ENCODE measurements around the gene FAM114A1. TPM values are rescaled to one million over a fixed set of nuclear protein-coding genes. Genes with fewer than 3 reads are reported as not detected.

Gene FAM114A1
- total RNA-seq (2014; rRNA removed), result 208 and 240 TPM in 2 replicates
- 107 TPM for polyA plus RNA-seq (2012)

DNA sequence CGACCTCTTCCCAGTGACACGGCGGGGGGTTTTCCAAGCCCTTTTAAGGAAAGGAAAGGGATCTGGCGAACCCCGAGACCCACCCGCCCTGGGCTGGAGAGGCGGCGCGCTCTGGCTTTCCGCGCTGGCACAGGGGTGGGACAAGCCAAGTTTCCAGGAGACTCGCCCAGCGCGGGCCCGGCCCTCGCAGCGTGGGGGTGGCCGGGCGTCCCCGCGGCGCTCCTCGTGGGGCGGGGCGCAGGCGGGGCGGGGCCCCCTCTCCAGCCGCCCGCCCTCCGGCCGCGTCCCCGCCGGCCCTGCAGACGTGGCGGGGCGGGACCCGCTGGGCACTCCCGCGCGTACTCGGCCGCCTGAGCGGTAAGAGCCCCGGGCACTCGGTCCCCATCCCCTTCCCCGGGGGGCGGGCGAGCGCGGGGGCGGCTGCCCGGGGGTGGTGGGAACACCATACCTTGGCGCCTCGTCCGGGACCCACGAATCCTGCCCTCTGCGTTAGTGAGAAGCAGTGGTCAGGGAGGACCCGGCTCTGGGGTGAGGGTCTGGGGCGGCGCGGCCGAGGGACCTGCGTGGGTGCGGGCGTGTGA, at the start of gene FAM114A1:
Gene FAM114A1, plus strand, starts transcription at position 329 of the 581 bp plus-strand sequence. CDS start 10,273 bp downstream, outside the sequence.
- peak; percentile 79 for DNase-seq (ENCODE audit: low read depth)

DNA sequence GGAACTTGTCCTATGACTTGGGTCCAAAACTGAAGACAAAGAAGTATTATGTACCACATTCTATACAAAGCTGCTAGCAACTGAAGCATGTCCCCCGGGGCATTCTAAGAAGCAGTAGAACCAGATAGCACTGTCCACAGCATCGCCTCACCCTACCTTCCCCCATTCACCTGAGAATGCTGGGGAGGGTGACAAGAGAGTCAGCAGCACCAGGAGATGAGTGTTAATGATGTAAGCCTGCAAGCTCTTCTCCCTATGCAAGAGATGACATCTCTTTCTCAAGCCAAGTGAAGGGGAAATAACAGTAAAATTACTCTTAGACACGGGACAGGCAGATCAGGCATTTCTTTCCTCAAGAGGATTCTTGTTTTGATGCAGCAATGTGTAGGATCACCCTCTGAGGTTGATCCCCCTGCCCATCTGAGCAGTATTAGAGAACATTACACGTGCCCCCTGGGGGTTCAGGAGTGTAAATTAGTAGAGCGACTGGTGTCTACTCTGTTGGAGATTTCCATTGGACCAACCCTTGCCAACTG, 49.1 kb upstream of the FAM114A1 start:
- no peak for DNase-seq (ENCODE audit: low read depth)

- no peak for DNase-seq (ENCODE audit: low read depth)
Measured at GRCh38 chr4:38819569-38819968, 48.0 kb upstream of the FAM114A1 start.

GRCh38 chr4:38820329-38821061, 47.1 kb upstream of the FAM114A1 start:
- DNase-seq (ENCODE audit: low read depth), result no peak

- no peak for DNase-seq (ENCODE audit: low read depth)
Measured at GRCh38 chr4:38821739-38822138, 45.9 kb upstream of the FAM114A1 start.

DNA sequence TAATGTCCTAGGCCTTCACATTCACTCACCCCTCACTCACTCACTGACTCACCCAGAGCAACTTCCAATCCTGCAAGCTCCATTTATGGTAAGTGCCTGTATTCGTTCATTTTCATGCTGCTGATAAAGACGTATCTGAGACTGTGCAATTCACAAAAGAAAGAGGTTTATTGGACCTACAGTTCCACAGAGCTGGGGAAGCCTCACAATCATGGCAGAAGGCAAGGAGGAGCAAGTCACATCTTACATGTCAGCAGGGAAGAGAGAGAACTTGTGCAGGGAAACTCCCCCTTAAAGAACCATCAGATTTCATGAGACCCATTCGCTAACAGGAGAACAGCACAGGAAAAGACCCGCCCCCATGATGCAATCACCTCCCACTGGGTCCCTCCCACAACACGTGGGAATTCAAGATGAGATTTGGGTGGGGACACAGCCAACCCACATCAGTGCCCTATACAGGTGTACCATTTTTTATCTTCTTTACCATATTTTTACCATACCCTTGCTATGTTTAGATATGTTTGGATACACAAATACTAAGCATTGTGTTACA, 44.8 kb upstream of the FAM114A1 start:
- no peak for DNase-seq (ENCODE audit: low read depth)

GRCh38 chr4:38823766-38824165, 43.8 kb upstream of the FAM114A1 start:
- DNase-seq (ENCODE audit: low read depth), result no peak

DNA sequence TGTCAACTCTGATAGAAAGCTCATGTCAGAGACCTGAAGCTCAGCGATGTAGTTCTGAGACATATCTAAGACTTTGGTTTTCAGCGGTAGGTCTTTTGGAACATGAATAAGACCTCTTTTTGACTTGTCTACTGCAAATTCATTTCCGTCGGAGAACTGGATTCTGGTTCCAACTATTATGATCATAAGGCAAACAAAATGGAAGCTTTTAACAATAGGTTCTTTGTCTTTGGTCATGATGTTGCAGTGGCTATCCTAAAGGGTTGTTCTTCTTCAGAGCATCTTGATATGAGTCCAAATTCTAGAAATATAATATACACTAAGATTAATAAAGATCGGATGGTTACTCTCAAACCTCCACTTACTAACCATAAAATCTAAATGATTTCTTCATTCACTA, 38.4 kb upstream of the FAM114A1 start:
- no peak for DNase-seq (ENCODE audit: low read depth)

GRCh38 chr4:38831653-38832052, 36.0 kb upstream of the FAM114A1 start:
- DNase-seq (ENCODE audit: low read depth), result no peak

DNA sequence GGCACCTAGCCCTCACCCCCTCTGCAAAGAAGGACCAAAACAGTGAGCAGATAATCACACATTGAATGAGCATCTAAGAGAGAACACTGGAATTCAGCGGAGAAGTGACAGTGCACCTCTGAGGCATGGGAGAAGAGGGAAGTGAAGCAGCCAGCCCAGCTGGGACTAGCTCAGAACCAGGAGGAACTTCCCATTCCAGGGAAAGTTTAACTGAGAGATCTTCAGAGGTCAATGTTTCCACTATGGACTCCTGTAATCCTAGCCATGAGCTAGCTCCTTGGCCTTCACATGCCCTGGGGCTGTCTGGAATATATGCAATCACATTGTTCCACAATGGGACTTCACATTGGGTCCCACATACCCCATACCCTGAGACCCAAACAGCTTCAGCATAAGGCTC, 35.4 kb upstream of the FAM114A1 start:
- DNase-seq (ENCODE audit: low read depth), result no peak

DNA sequence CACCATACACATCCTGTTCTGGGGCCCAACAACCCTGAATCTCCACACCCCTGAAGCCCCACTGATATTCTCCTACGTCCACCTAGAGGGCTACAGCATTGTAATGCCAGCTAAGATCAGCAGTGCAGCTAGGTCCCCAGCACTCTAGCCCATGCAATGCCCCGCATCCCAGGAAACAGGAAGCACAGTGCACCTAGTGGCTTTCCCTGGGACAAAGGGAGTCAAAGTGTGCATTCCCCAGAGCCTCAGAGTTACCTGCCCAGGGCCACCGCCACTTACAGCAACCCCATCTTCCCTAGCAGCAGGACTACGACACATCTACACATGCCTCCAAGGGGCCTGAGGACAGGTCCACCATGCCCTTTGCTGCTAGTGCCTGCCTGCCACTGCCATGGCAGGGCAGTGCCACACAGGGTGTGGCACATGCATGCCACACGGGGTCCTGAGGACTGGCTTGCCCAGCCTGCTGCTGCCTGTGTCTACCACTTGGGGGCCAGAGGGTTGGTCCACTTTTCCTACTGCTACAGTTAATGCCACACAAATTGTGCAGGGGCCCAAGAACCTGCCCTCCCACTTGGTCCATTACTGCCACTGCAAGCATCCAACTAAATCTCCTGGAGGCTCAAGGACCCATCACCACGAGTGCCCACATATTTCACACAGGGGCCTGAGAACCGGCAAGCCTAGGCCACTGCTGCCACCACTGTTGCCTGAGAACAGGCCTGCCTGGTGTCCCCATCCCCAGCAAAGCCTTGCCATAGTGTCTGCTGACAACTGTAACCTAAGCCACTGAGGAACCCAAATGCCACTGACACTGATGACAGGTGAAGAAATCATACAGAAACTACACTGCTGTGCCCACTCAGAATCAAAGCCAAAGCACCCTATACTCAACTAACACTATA, 34.7 kb upstream of the FAM114A1 start:
- DNase-seq (ENCODE audit: low read depth), result no peak

- DNase-seq (ENCODE audit: low read depth), result no peak
Measured at GRCh38 chr4:38834570-38834969, 33.0 kb upstream of the FAM114A1 start.

DNA sequence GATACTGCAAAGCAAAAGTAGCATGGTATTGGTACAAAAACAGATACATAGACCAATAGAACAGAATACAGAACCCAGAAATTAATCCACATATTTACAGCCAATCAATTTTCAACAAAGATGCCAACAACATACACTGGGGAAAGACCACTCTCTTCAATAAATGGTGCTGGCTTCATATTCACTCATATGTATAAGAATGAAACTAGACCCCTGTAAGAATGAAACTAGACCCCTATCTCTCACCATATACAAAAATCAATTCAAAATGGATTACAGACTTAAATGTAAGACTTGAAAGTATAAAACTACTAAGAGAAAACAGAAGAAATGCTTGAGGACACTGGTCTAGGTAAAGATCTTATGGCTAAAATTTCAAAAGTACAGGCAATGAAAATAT, 30.3 kb upstream of the FAM114A1 start:
- DNase-seq (ENCODE audit: low read depth), result no peak

DNA sequence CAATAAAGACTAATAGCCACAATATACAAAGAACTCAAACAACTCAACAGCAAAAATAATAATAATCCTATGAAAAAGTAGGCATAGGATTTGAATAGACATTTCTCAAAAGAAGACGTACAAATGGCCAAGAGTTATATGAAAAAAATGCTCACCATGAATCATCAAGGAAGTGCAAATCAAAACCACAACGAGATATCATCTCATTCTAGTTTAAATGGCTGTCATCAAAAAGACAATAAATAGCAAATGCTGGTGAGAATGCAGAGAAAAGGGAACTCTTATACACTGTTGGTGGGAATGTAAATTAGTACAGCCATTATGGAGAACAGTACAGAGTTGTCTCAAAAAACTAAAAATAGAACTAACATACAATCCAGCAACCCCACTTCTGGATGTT, 29.8 kb upstream of the FAM114A1 start:
- peak; percentile 68 for DNase-seq (ENCODE audit: low read depth)

GRCh38 chr4:38842994-38843393, 24.6 kb upstream of the FAM114A1 start:
- DNase-seq (ENCODE audit: low read depth), result no peak

- no peak for DNase-seq (ENCODE audit: low read depth)
Measured at GRCh38 chr4:38846015-38846414, 21.6 kb upstream of the FAM114A1 start.

- DNase-seq (ENCODE audit: low read depth), result no peak
Measured at GRCh38 chr4:38855466-38855865, 12.1 kb upstream of the FAM114A1 start.

DNA sequence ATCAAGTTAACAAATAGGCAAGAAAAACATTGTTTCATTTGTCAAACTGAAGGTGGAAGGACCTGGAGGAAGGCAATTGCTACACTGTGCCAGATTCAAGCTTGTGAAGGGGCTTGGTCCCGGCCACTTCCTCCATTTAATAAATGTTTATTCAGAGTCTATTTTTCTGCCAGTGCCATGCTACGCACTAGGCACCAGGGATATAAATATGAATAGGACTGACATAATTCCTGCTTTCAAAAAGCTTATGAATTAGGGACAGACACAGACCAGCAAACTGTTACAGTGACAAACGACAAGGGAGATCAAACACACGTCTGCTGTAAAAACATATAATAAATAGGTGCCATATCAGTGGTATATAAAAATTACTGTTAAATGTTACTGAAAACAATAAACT, 11.6 kb upstream of the FAM114A1 start:
- no peak for DNase-seq (ENCODE audit: low read depth)

- DNase-seq (ENCODE audit: low read depth), result peak; percentile 51
Measured at GRCh38 chr4:38856524-38857337, 10.9 kb upstream of the FAM114A1 start, which contains the start of gene TLR6. TSS of gene TLR6 (minus strand) at chr4:38856817. CDS start at chr4:38829473, 27,344 bp downstream.

- peak; percentile 86 for DNase-seq (ENCODE audit: low read depth)
Measured at GRCh38 chr4:38857354-38858096, 10.1 kb upstream of the FAM114A1 start.

Data from LHCN-M2 (cell line).